Activated T-cell treated with anti-CD3 and anti-CD28 coated beads for 4 hours (primary cell): Measurements from ENCODE around the gene RARB.

Source experiments
- DNase-seq: peaks from one replicate; pipeline ENCODE4 v3.0.0-alpha.2; 2020

RARB gene

GRCh38 chr3:25510797-25511196 is 82.7 kb downstream of the RARB start:
- no peak for DNase-seq

- no peak for DNase-seq
These were observed 84.1 kb downstream of the RARB start for GRCh38 chr3:25511972-25512721.

GRCh38 chr3:25513642-25514266 is 85.7 kb downstream of the RARB start:
- DNase-seq, result no peak

- no peak for DNase-seq
These were observed 87.1 kb downstream of the RARB start for GRCh38 chr3:25515171-25515570.

- DNase-seq, result no peak
These were observed 93.0 kb downstream of the RARB start for GRCh38 chr3:25520926-25521559.

- DNase-seq, result no peak
These were observed 99.3 kb downstream of the RARB start for GRCh38 chr3:25527336-25527735.

GRCh38 chr3:25527801-25528200 is 99.7 kb downstream of the RARB start:
- DNase-seq, result no peak

- no peak for DNase-seq
These were observed 103.9 kb downstream of the RARB start for GRCh38 chr3:25531971-25532370.

GRCh38 chr3:25532431-25533162 is 104.5 kb downstream of the RARB start:
- DNase-seq, result no peak

- DNase-seq, result no peak
These were observed 105.3 kb downstream of the RARB start for GRCh38 chr3:25533399-25533798.

GRCh38 chr3:25534007-25534406 is 105.9 kb downstream of the RARB start:
- no peak for DNase-seq

GRCh38 chr3:25536521-25537391 is 108.7 kb downstream of the RARB start:
- no peak for DNase-seq

- no peak for DNase-seq
These were observed 109.5 kb downstream of the RARB start for GRCh38 chr3:25537516-25537915.

GRCh38 chr3:25540273-25540672 is 112.2 kb downstream of the RARB start:
- DNase-seq, result no peak

- DNase-seq, result no peak
These were observed 114.5 kb downstream of the RARB start for GRCh38 chr3:25542492-25543039.

- DNase-seq, result no peak
These were observed 119.0 kb downstream of the RARB start for GRCh38 chr3:25547103-25547502.

- no peak for DNase-seq
These were observed 120.0 kb downstream of the RARB start for GRCh38 chr3:25547943-25548674.

- DNase-seq, result no peak
These were observed 120.8 kb downstream of the RARB start for GRCh38 chr3:25548836-25549235.

GRCh38 chr3:25552251-25552650 is 124.2 kb downstream of the RARB start:
- no peak for DNase-seq

GRCh38 chr3:25554376-25554775 is 126.3 kb downstream of the RARB start:
- DNase-seq, result no peak

- DNase-seq, result no peak
These were observed 127.8 kb downstream of the RARB start for GRCh38 chr3:25555695-25556437.
